Stimulated activated CD4-positive, alpha-beta T cell treated with anti-CD3 and anti-CD28 coated beads, Interleukin-2, amount 100 ng/mL, for 24 hours (primary cell): ENCODE measurements around the gene LYL1.
A peak's percentile ranks its signal among the peaks of the same experiment; 100 is the strongest.

Experiments used
- DNase-seq, 2 donors: peaks; one replicate each; pipeline ENCODE4 v3.0.0-alpha.2; 2020

Gene LYL1

DNA sequence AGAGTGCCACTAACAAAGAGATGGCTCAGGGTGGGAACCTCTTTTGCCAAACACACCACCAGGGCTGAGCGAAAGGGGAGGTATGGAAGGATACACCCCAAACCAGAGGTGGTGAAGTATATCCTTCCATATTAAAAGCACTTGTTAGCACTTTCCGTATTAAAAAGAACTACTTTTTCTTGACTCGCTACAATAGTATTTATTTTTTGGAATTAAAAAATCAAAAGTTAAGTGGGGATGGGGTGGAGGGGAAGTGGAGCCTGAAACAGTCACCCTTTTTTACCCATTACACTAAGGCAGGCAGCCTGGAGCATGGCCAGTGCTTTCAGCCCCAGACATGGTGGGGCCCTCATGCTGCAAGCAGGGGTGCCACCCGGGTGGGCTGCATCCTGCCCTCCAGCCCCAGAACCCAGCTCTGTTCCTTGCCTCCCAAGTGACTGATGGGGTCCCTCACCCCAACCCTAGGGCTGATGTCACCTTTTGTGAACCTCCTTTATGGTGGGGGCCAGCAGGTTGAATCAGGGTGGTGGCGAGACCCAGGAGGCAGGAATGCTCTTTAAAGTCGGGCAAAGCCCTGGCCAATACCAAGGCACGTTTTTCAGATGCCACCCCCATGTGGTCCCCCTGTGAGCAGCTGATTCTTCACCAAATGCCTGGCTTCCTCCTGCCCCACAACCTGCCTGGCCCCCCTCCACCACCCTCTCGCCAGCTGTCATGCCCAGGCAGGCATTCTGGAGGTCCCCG lies 31.0 kb downstream of the LYL1 start:
- no peak for DNase-seq

DNA sequence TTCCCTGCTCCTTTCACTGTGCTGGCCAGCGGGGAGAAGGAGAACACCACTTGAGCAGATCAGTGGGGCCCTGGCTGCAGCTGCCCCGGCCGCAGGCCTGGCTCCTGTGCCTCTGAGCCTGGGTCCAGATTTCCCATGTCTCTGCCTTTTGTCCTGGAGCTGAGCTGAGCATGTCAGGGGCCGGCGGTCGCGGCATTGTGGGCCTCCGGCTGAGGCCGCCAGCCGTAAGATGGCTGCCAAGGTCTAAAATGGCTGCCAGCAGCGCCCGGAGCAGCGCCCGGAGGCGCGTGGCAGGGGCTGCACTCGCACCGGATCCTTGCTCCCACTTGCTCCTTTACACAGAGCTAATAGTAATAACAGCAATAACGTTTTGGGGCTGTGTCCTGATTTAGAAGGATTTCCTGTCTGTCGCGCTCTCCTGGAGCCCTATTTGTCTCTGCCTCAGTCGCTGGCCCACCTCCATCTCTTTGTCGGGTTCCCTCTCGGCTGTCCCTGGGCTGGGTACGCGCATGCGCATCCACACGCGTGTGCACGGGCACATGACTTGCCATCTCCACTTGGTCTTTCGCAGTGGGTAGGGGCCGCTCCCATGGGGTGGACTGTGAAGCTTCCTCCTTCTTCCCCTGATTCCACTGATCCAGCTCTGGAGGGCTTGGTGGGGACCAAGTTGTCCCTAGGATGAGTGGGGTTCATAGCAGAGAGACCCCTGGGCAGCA lies 32.1 kb downstream of the LYL1 start:
- no peak for DNase-seq

DNA sequence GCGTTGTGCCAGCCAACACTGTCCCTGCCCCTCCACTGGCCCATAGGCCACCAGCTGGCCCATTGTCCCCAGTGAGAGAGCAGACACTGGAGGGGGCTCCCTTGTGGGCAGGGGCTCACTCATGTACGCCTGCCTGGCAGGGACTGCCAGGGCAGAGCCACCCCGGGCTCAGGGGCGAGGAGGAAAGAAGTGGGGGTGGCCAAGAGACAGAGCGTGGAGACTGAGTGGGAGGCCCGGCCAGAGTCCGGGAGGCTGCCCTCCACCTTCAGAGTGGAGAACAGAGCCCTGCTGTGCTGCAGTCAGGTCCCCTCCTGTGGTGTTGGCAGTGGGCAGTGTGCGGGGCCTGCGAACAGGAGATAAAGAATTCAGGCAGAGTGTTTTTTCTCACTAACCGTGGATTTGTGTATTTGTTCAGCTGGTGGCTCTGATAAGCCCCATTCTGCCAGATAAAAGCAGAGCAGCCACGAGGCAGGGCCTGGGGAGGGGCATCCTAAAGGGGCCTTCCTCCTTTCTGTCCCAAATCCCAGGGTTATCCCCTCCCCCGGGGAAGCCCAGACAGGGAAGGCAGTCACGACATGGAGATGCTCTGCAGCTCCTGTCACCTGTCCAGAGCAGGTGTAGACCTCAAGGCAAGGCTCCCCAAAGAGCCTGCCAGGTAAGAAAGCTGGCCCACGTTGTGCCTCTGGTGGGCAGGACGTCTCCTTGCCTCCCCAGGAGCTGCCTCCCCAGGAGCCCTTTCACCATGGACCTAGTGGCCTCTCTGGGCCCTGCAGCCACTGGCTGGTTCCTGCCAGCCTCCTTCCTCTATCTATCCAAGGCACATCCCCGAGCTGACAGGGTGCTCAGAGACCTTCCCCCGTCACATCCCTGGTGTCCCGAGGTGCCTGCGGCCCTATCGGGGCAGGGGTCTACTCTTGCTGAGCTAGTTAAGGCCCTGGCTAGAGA lies 33.0 kb downstream of the LYL1 start:
- DNase-seq = no peak

DNA sequence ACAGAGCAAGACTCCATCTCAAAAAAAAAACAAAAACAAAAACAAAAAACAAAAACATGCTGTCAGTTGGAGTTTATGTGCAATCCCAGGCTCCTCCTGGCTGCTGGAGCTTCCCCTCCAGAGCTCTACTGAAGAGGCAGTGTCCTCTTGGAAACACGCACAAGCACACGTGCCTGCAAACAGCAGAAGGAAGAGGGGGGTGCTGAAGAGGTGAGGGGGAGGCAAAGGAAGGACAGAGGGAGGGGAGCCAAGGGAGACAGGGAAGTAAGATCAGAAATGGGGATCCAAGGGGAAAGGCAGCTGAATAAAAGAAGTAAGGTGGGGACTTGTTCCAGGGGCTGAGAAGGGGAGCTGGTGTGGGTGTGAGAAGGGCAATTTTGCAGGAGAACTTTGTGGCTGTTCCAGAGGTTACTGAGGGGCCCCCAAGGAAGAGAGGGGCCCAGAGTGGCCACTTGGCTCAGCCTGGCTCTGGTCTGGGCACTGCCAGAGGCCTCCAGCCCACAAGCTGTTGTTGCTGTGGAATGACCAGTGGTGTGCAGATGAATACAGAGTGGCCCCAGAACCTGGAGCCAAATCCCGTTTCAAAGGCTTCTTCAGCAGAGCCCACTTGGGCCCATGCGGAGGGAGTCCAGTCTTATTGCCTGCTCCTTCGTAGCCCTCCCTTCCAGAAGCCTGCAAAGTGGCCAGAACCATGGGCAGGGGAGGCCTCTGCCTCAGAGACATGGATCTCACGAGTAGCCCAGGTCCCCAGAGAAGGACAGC lies 34.4 kb downstream of the LYL1 start:
- DNase-seq = no peak

DNA sequence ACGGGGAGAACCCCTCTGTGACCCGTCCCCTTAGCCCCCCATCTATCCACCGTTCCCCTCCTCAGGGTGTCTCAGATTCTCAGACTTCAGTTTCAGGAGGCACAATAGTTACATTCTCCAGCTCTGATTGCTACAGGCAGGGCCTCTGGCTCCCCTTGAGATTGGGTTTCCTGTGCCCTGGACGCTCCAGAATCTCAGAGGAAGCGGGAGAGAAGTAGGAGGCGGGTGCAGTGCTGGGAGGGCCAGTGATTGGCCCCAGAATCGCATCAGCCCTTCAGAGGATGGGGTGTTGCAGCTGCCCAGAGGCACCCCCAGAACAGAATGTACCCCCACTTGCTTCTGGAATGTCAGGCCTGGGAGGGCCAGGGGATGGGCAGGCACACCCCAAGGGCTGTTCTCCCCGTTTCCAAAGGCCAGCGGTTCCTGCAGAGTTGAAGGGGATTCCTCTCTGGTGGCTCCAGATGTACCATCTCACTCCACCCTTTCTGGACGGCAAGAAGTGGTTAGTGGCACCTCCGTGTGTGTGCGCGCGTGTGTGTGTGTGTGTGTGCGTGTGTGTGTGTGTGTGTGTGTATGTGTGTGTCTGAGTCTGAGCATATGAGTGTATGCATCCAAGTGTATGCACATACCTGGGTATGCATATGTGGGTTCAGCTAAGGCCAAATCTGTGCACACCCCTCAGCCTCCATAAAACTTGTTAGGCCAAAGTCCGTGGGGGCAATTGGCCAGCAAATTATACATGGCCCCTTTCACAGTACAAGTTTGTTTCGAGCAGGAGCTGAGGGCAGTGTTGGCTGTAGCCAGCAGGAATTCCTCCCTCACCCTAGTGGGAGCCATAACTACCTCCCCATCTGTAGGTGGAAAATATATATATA lies 35.5 kb downstream of the LYL1 start:
- DNase-seq = no peak

DNA sequence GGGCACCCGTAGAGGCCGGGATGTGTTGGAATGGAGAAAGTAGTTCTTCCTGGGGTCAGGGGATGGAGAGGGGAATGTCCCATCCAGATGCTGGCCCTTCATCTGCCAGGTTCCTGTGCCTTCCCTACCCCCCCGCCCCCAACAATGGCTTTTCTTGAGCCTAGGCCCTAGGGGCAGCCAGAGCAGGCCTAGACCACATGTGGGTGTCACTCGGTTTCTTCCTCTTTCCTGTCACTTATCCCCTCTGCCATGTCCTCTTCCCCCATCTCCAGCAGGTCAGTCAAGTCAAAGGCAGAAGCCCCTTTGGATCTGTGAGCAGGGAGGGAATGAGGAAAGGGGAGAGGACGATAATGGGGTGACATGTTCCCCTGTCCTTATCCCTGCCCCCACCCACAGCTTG lies 36.4 kb downstream of the LYL1 start:
- DNase-seq = no peak

DNA sequence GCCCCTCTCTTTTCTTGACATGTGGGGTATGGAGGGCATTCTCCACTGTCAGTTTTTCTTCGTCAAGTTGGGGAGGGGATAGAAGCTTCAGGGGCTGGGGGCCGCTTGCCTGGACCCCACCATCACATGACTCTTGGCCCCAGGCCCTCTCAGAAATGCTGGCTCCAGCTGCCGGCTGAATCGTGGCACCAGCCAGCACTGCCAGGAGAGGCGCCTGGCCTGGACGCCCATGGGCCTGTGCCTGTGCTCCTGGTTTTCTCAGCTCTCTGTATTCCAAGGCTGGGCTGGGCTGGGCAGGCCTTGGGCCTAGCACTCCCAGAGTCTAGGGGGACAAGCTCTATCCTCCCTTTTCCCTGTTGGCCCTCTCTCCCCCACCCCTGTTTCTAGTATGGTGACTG lies 38.6 kb downstream of the LYL1 start:
- DNase-seq = no peak

DNA sequence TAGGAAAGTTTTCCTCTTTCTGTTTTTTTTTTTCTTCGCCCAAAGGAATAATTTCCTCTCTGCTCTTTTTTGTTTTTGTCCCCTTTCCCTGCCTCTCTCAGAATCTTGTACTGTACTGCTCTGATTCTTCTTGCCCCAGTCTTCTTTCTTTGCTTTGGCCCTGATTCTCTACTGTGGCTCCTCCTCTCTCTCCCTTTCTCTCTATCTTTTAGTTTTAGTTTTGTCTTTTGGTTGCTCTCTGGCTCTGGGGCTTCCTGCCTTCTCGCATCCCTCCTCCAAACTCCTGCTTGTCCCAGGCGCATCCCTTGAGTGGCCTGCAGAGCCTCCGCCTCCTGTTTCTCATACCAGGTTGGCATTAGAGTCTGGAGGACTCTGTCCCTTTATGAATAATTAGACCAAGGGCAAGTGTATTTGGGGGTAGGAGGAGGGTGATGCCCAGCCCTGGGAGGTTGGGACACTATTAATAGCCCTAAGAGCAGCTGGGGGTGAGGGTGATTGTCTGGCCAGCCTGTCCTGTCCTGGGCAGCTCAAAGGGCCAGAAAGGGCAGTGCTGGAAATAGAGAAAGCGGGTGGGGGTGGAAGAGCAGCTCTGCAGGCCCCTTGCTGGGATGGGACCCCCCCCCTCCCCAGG lies 39.1 kb downstream of the LYL1 start:
- DNase-seq = no peak

DNA sequence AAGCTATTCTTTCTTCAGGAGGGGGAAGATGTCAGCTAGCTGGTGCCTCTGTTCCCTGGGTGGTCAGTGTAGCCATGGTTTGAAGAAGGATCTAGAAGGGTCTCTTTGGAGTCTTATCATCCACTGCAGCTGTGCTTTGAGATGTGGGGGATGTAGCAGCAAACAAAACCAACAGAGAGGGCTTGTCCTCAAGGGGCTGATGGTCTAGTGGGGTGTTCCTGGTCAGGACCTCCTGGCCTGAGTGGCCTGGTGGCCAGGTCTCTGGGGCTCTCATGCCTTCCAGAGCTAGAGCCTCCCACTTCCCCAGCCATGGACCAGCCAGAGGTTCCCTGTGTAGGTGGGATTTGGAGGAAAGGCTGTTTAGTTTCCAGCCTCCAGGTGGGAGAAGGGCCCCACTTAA lies 40.3 kb downstream of the LYL1 start:
- DNase-seq = no peak

DNA sequence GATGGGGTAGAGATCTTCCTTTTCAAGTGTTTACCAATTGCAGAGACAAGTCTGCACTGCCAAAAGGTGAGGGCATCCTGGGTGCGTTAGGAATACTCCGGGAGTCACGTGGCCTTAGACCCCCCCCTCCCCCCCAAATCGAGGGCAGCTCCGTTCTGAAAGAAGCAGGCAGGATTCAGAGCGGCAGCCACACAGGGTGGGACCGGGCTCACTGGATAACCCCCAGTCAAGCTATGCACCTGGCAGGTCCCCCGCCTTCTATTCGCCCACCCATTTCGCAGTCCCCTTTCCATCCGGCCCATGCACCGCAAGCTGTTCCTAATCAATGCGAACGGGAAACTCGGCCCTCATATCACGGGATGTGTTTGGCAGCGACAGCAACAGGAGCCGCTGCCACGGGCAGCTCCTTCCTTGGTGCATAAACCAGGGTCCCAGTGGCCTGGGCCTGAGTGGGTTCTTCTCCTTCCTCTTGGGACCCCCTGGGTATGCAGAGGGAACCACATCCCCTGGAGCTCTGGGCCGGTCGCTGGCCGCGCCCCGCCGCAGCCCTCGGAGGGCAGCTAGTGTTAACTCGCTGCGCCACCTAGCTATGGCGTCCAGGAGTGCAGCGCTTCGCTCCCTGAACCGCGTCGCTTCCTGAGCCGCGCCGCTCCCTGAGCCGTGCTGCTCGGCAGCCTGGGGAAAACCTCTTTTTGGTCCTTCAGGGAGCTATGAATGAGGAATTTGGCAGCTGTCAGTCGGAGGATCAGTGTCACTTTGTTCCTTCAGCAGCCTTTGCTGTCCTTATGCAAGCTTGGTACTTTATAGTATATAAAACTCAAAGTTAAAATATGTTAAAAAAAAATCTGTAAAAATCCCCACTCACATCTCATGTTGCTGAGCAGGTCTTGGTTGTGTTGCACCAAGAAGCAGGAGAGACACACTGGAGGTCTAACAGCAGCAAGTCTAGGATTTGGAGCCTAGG lies 41.4 kb downstream of the LYL1 start:
- DNase-seq = peak; percentile 82 to 90

DNA sequence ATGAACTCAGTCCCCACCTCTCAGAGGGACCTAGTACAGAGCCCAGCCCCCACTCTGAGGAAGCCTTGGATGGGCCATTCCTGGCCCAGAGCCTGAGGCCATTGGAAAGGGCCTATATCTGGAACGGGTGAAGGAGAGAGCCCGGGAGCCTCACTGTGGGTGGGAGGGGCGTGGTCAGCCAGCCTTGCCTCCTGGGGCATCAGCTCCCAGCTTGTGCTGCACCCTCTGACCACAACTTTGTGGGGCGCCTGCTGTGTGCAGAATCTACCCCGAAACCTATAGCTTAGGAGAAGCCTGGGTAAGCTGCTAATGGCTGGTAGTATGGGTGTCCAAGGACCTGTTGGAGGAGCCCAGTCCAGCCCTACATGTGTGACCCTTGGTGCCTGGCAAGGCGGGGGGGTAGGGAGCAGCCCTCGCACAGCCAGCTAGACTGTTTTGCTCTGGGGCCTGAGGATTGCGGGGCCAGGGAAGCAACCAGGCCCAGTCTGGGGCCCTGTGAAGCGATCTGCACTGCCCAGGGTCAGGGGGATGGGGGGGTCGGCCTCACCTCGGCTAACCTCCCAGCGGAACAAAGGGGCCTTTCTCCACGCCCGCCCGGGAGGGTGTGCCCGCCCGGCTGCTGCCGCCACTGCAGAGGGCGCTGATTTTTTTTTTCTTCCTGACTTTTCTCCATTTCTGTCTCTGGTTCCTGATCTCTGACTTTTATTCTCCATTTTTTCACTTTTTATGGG lies 42.3 kb downstream of the LYL1 start:
- DNase-seq = no peak

DNA sequence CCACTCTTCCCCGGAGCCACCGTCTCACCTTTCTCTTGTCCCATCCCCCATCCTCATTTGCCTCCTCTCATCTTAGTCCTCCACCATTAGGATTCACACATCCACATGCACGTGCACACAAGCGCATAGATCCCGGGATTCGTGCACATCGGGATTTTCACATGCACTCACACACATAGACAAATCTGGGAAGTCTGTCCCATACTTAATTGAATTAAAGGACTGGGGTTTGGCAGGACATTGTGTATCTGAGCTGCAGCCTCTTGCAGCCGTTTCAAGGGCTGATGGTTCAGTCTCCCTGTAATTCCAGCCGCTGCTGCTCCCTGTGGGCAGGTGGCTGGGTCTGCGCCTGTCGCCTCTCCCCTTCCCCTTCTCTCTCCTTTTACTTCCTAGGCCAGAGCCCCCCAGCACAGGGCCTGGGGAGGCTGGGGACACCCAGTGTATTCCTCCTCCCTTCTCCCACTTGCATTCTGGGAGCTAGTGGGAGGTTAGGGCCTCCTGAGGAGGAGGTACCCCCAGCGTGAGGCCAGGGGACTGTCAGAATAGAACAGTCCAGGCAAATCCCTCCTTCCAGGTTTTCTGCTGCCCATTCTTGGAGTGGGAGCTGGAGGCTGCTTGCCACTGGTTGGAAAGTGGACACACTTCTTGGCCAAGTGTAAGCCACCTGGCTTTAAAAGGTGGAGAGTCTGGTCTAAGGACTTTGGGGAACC lies 43.6 kb downstream of the LYL1 start:
- no peak for DNase-seq

DNA sequence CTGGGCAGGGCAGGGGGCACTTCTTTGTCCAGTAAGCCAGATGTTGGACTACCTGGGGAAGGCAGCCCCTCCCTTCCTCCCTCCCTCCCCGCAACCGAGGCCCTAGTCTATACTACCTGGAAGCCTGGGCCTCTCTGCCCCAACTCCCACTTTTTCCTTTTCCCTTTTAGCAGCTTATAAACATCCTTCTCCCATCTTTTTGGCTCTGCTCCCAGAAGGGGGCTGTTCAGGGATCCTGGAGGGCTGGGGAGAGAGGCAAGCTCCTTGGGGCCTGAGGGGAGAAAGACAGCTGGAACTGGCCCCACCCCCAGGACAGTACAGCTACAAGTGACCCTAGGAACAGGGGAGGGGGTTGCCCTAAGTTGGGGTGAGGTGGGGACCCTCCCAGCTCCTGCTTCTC lies 44.9 kb downstream of the LYL1 start:
- no peak for DNase-seq

DNA sequence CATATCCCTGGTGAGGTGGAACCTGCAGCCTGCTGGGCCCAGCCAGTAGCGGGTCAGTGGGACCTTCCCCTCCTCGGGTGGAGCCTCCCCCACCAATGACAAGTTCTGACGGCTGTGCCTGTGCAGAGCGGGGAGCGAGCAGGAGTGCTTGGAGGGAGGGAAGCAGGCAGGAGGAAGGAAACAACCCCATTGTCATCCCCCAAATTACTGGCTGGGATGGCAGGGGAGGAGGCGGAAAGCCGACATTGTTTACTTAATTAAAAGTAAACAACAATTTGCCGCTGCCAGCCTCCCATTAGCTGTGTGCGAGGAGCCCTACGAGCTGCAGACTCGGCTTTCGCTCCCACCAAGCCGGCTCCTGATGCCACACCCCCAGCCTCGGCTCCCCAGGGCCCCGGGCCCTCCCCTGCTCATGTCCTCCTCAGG lies 45.5 kb downstream of the LYL1 start:
- DNase-seq = no peak

DNA sequence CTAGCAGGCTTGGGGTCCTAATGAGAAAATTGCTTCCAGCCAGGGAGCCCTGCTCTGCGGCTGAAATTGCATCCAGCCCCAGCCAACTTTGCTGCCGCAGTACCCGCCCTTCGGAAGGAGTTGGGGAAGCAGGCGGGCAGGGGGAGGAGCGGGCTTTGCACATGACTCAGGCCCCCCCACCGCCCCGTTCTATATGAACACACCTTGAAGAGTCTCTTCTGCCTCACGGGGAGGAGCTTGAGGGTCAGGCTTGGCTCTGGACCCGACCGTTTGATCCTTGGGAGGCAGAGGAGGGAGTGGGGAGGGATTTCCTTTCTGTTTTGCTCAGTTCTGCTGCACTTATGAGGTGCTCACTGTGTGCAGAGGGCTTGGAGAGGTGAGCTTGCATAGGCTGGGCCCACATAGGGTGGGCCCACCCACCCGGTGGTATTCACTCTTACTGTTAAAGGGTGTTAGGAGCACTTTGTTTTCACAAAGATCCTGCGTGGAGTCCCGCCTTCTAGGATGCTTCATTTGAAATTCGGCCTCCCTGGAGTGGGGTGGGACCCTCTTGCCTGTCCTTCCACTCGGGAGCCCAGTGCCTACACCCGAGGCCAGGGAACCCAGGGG lies 46.5 kb downstream of the LYL1 start:
- DNase-seq = no peak

DNA sequence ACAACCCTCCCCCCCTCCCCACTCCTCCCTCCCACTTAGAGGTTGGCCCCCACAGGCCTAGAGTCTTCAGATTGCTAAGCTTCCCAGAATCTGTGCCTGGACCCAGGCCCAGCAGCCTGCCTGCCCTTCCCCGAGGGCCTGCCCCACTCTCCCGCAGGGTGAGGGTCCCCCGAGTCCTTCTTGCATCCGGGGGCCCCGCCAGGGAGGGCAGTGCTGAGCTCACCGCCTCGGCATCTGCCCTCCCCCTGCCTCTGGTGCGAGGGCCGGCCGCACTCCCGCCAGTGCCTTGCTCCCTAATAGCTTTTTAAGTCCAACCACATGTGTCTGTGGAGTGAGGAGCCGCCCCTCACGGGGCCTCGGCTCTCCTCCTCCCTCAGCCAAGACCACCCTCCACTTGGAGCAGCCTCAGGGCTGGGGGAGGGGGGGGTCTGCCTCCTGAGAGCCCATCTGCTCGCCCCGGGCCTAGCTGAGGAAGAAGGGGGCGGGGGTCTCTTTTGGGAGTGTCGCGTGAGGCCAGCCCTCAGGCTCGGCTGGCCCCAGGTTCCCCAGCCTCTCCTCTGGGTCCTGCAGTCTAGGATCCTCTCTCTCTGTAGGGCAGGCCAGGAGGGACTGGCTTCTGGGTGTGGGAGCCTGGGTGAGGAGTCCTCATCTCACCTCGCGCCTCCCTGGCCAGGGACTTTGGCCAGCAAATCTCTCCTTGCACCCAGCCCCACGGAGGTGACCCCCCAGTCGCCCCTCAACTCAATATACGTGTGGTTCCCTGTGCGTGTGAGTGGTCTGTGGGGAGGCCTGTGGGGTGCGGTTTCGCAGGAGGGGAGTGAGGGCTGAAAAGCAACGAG lies 47.2 kb downstream of the LYL1 start:
- no peak for DNase-seq

DNA sequence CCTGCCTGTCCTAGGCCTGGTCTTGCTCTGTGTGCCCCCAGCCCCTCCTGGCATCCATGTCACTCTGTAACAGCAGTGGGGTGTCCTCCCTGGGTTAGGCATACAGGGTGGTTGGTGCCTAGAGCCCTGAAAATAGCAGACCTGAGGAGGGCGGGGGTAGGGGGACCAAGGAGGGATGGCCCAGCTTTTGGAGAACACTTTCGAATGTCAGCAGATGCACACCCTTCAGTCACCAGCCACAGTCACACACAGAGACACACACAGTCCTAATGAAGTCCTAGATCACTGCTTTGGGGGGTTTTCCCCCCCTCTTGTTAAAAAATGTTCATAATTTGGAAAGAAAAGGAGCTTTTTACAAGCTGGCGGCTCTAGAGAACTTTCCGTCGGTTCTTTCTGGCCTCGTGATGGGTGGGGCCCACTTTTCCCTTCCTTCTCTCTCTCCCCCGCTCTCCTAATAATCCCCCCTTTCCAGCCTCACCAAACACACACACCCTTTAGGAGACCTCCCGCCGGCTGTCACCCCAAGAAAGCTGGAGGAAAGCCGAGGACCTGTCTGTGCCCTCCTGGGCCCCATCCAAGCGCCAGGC lies 47.9 kb downstream of the LYL1 start:
- no peak for DNase-seq
